GM12878 (cell line): ENCODE results near the gene C1S.

Experiments used
- BRCA1 ChIP-seq: IDR thresholded peaks from 2 replicates; pipeline ENCODE4 v1.6.1; 2011; ENCODE audit warnings: low read depth, low read length, improper control_type of control experiment
- CHD2 ChIP-seq: IDR thresholded peaks from 2 replicates; pipeline ENCODE4 v1.6.1; 2011; ENCODE audit warnings: low read depth, low read length, improper control_type of control experiment, borderline replicate concordance
- EP300 ChIP-seq, 2 experiments: fragments of 150-350 bp in 1 of 2; IDR thresholded peaks; 2 replicates each; pipeline ENCODE4 v1.6.1; 2011 to 2012; ENCODE audit warnings: low read depth in 2 of 2, low read length in 2 of 2, borderline replicate concordance in 1 of 2, improper control_type of control experiment in 1 of 2, inconsistent platforms in 1 of 2; ENCODE audit not compliant: control insufficient read depth in 1 of 2
- POLR2AphosphoS5 ChIP-seq: IDR thresholded peaks from 2 replicates; pipeline ENCODE4 v1.6.1; 2011; ENCODE audit warnings: mild to moderate bottlenecking, low read length, inconsistent platforms
- SREBF1 ChIP-seq: IDR thresholded peaks from 2 replicates; pipeline ENCODE4 v1.6.1; 2012; ENCODE audit warnings: mild to moderate bottlenecking, low read length
- TCF7 ChIP-seq: IDR thresholded peaks from 2 replicates; pipeline ENCODE4 v1.6.1; 2014; ENCODE audit warnings: antibody characterized with exemption, borderline replicate concordance
- TF ChIP-seq, protein P1 (sequence below), 3 experiments: IDR thresholded peaks in 2 of 3; conservative IDR thresholded peaks in 1 of 3; 2 replicates each; pipeline ENCODE4 v1.5.1; 2011; ENCODE audit warnings: low read depth in 3 of 3, low read length in 3 of 3, mild to moderate bottlenecking in 3 of 3, control low read depth in 2 of 3, moderate library complexity in 2 of 3, inconsistent platforms in 1 of 3, mixed read lengths in 1 of 3; ENCODE audit not compliant: control insufficient read depth in 2 of 3, insufficient read depth in 1 of 3; ENCODE audit errors: extremely low read depth in 1 of 3

DNA sequence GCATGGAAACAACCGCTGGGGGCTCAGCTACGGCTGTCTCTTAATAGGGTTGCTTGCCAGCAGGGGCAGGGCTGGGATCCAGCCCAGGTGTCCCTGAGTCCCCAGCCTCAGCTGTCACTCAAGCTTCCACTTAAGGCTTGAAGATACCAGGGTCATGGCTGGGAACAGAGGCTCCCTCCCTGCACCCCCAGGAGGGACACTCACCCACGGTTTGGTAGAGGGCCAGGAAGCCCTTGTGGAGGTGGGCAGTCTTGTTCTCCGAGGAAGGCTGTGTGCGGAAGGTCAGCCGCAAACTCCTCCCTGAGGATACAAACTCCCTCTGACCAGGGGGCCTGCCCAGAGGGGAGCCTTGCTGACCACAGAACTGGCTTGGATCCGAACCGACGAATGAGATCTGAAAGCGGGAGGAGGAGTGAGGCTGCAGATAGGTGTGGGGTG is 41.2 kb downstream of the C1S start:
- TF ChIP-seq CHD2 (no peak), BRCA1 (no peak), EP300 (IDR thresholded peaks at IDR 0.05; ENCODE audit: borderline replicate concordance in 1 of 2, control insufficient read depth in 1 of 2, low read depth in 2 of 2, low read length in 2 of 2) (no peak), SREBF1 (no peak), POLR2AphosphoS5 (no peak), TCF7 (no peak)
- TF ChIP-seq, protein P1, sequence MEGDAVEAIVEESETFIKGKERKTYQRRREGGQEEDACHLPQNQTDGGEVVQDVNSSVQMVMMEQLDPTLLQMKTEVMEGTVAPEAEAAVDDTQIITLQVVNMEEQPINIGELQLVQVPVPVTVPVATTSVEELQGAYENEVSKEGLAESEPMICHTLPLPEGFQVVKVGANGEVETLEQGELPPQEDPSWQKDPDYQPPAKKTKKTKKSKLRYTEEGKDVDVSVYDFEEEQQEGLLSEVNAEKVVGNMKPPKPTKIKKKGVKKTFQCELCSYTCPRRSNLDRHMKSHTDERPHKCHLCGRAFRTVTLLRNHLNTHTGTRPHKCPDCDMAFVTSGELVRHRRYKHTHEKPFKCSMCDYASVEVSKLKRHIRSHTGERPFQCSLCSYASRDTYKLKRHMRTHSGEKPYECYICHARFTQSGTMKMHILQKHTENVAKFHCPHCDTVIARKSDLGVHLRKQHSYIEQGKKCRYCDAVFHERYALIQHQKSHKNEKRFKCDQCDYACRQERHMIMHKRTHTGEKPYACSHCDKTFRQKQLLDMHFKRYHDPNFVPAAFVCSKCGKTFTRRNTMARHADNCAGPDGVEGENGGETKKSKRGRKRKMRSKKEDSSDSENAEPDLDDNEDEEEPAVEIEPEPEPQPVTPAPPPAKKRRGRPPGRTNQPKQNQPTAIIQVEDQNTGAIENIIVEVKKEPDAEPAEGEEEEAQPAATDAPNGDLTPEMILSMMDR (IDR thresholded peaks at IDR 0.05 in 2 of 3, conservative IDR thresholded peaks at IDR 0.05 in 1 of 3; ENCODE audit: control insufficient read depth in 2 of 3, extremely low read depth in 1 of 3, insufficient read depth in 1 of 3, low read depth in 3 of 3, low read length in 3 of 3), result no peak
